Ammon's horn (tissue), 1 donor: ENCODE measurements around the gene LAMP5.

Experiments used
- DNase-seq: peaks from one replicate; pipeline ENCODE4 v3.0.0-alpha.2; 2016; ENCODE audit warnings: low spot score

The LAMP5 gene

DNA sequence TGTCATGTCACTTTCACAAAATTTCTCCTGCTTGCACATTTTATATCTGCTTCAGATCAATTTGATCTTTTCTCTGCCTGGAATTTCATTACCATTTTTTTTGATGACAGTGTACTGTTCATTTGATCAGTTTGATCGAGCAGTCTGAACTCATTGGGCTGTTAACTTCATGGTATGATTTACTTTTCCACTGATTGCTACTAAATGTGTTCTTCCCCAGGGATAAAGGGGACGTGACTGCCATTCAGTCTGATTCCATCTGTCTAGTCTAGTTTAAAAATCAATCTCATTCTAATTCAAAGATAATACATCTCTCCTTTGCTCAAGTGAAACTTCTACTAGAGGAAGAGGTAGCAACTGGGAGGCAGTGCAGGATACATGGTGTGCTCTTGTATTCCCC is 21.1 kb downstream of the LAMP5 start:
- DNase-seq: no peak

DNA sequence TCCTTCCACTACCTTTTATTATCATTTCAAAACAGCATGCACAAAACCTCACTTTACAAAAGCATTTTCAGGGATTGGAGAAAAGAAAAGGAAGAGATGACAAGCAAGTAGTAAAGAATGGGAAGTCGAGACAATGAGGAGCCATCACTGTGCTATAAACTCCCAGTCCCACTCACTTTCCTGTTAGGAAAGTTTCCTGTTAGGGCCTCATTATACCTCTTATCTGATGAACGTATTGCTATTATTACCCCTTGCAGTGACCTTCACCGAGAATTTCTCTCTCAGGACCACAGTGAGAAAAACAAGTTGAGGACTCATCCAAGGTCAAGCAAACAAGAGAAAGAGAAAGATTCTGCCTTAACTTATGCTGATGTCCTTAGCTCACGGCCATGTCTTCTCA is 28.8 kb downstream of the LAMP5 start:
- no peak for DNase-seq

DNA sequence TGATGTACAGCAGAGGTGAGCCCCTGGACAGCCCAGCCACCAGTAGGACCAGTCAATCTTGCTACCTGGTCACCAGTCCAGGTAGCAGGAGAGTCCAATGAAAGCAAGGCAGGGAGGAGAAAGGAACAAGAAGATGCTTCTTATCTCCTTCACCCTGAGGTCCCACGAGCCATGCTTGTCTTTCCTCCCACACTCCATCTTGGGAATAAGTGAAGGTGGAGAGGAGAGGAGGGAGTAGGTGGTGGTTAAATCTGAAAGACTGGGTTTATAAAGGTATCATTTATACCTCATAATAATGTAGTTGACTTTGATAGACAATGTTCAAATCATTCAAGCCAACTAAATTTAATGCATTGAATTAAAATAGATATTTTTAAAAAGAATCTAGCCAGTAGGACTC is 35.9 kb downstream of the LAMP5 start:
- no peak for DNase-seq

DNA sequence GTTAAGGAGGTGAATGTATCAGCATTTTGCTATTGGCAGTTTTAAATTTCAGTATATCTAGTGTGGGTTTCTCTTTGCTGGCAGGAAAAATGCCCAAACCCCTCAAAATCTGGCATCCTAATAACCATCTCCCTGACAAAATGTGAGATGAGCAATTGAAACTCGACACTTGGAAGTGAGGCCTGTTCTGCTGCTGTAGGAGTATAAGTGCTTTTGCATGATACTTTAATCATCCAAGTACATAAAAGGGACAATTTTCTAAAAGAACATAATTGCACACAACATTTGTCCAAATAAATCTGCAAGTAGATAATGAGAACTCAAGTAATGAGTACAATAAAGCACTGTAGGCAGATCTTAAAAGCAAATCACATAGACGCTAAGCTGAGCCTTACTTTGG is 36.5 kb downstream of the LAMP5 start:
- DNase-seq: peak; percentile 18

DNA sequence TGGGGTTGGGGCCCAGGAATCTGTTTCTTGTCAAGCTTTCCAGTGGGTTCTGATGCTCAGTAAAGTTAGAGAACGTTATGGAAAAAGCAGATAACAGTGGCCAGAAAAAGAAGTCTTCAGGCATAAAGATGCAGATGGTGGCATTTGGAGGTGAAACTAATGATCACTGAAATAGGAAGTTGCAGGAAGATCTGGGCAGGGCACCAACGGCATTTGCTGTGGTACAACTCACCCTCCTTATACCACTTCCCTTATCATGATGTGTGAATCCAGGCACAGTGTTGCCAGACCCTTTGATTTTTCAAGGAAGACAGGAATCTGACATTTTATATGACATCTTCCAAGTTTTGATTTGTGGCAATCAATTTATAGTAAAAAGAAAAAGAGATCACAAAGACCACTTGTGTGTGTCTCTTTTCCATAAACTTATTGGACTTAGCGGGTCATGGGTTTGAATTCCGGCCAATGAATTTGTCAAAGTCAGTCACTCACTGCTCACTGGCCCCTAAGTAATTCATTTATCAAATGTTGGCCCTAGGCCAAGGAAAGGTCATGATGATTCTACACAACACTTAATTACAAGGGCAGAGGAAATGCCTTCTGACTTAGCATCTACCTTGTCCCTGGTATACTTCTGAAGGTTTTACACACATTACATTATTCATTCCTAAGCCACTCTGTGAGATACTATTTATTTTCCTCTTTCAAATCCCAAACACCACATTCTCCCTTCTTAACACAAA is 37.6 kb downstream of the LAMP5 start:
- no peak for DNase-seq

DNA sequence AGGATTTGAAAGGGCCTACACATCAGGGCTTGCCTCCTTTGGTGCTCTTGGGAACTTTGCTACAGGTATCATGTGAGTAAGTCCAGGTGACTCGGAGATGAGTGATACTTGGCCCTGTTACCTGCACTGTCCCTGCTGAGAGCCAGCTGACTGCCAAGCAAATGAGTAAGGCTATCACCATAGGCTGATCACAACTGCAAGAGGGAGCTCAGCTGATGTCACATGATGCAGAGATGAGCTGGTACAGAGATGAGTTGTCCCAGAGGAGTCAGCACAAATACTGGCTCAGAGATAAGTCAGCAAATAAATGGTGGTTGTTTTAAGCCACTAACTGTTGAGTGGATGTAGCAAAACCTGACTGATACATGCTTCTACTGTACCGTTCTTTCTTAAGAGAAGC is 41.4 kb downstream of the LAMP5 start:
- no peak for DNase-seq

DNA sequence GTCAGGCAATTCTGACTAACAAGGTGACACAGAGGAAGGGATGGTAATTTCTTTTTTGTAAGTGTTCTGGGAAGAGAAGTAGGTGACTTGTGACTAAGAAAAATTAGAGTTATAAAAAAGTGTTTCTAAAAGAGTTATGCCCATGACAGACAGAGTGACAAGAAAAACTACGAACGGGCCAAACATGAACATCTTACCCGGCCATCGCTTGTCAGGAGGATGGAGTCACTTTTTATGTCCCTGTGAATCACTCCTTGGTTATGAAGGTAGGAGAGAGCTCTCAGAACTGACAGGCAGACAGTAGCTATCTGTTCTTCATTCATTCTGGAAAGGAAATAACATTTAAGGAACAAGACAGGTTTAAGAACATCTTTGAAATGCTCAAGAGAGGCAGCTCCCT is 43.0 kb downstream of the LAMP5 start:
- no peak for DNase-seq

DNA sequence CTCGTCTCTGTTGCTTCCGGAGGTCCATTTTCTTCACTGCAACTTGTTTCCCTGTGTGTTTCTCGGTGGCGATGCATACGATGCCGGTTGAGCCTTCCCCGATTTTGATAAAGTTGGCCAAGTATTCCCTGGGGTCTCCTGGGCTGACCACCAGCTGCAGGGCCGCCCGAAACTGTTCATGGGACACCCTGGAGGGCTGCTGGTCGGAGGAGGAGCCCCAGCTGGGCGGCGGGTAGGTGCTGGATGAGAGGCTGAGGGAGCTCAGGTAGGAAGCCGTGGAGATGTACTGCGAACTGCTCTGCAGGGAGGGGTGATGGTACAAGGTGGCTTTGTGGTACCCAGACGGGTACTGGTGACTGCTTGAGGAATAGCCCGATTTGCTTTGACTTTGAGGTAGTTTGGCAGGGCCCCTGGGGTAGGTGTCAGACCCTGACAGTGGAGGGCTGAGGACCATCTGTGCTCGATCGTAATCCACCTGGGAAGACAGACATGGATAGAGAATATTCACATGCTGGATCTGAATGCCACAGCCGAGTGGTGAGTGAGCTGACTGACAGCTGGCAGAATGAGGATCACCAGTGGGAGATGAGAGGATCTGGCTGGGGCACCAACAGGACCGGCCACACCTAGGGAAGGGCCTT is 51.6 kb downstream of the LAMP5 start:
- no peak for DNase-seq

DNA sequence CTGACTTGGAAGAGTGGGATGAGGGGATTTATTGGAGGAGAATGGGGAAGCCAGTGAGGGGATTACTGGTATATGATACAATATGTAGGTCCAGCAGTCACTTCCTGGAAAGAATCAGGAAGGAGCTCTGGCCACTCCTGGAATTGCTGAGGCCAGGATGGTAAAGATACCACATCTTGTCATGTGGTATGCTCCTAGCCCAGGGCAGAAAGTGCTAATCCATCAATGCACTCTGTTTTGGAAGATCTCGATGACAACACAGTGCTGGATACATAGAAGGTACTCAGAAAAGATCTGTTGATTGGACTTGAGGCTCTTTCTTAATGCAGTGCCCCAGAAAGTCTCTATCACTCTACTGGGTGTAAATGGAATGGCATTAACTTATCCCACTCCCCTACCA is 52.6 kb downstream of the LAMP5 start:
- DNase-seq: no peak

DNA sequence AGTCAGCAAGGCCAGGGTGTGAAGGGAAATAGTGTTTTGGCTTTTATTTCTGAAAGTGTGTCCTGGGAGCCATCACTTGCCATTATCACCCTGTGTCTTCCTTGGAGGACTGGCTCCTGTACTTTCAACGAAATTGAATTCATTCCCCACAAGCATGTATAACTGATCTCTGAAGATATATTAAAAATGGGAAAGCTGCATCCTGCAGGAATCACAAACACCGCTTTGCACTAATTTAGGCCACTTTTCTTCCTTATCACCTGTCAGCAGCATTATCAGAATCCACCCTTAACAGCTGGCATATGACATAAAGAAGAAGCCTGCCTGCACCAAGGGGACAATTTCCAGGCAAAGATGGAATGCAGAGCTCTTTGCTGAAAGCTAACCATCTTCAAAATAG is 56.2 kb downstream of the LAMP5 start:
- DNase-seq: no peak

DNA sequence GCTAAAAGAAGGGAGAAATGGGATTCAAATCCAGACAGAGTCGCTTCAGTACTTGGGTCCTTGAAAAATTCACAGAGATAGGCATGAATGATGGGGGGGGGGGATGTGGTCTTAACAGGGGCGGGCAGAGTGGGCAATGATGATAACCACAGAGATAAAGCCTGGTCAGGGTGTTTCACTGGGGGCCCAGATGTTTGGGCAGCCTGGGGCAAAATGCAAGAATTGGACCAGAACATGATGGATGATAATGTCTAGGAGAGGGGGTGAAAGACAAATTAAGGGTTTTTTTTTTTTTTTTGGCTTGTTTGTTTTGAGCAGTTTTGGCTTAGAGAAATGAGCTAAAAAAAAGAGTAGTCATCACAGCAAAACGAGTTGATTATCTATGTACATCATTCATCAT is 57.4 kb downstream of the LAMP5 start:
- no peak for DNase-seq

DNA sequence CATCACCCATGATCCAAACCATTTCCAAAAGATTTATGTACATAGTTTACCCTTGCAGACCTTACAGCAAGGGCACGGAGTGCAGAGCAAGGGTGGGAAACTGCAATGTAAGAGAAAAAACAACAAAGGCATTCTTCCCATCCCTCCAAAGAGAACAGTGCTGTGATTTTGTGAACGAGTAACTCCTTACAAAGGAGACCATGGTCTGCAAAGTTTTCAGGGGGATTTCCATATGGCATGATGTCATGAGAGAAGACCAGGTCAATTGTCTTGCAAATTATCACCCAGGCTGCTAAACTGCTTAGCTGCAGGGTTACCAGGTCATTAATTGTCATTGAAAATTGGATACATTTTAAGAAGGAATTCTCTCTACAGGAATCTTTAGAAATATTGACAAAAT is 58.3 kb downstream of the LAMP5 start:
- DNase-seq: no peak

DNA sequence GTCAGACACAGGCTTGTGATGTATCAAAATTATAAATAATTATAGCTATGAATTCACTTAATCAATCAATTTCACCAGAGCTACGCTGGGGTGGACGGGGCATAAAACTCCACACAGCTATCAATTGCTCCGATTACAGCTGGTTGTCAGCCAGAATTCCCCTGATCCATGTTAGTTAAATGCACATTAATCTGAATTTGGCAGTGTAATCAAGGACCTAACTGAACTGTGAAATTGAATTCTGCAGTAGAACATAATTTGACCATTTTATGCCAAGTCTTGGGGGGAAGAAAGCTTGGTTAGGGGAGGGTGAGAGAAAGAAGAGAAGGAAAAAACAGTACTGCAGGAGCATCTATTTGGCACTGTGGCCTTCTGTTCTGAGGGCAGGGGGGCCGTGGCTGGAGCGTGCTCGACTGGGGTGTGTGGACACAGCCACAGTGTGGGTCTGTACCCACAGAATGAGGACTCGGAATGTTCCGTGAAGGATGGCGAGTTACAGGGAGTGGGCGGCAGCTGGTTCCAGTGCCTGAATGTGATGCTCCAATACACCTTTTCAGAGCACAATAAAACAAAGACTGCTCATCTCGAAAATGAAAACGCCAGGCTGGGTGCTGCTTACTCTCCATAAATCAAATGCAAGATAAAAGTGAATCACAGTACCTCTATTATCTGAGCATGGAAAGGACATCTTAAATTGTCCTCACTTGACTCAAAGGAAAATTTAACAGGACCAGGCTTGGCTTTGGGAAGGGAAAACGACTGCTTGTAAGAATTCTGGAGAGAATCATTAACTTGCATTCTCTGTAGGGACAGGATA is 59.2 kb downstream of the LAMP5 start:
- DNase-seq: no peak

DNA sequence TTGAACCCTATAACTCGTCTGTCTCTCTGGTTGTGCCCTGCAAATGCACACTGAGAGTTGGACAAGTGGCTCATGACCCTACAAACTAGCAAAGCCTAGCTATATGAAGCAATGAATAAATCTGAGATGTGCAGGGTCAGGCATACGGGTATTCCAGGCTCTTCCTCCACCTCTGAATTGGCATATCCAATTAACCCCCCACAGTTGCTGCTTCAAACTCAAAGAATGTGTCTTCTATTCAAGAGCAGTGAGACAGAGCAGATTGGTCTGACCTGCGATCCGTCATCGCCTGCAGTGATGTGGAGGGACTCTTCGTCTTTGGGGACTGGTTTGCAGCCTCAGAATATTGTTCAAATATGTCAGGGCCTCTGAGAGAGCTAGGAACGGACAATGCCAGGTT is 59.8 kb downstream of the LAMP5 start:
- no peak for DNase-seq

DNA sequence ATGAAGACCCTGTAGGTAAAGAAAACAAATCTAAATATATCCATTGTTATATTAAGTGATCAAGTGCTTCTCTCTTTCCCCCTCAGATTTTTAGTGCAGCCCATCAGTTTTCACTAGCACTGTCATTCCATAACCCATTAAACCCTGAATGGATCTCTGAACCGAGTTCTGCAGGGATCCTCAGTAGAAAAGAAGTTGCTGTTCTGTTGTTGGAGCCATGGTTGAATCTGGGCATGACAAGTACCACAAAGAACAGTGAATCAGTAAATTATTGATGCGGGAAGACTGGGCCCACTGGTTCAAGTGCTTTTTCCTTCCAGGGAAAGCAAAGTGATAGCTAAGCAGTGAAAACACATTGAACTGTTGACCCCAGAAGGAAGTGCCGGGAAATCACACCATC is 60.4 kb downstream of the LAMP5 start:
- DNase-seq: no peak

DNA sequence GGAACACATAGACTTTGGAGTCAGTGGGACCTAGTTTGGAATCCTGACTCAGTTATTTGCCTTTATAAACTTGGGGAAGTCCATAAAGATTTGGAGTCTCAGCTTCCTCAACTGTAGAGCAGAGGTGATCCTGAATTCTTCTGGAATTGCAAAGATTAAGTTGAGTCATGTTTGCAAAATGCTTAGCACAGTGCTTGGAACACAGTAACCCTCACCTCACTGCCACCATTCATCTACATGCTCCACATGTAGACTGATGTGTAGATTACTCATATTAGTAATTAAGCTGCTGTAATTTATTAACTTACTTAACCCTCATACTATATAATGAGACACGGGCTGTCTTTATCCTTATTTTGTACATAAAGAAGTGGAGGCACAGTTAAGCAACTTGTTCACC is 61.4 kb downstream of the LAMP5 start:
- DNase-seq: no peak

DNA sequence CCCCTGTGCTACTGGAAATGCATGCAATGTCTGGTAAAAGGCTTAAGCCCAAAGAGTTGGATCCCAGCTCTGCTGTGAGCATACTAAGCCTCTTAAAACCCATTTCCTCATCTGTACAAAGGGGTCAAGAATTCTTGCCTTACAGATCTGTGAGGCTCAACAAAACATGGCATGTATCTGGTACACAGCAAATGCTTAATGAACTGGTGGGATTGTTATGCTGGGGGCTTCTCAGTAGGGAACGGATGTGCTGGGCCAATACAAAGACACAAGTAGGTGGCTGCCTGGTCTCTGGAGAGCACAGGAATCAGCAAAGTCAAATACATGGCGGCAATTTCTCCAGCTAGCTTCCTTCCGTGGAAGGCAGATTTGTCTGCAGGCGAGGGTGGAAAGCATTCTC is 62.3 kb downstream of the LAMP5 start:
- DNase-seq: no peak

DNA sequence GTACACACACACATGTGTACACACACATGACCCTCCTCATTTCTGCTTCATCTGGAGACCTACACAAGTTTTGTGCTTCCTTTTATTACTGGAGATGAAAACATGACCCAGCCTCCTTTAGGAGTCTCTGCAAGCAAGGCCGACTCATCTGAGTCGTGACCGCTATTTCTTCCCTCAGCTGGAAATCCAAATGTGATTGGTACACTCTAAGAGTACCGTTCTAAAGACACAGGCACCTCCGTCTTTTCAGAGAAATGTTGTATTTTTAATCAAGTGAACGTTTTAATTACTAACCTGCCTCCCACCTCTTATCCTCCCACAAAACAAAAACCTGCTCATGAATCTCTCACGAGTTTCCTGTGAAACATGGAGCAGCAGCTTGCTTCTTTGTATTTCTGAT is 63.0 kb downstream of the LAMP5 start:
- DNase-seq: no peak

DNA sequence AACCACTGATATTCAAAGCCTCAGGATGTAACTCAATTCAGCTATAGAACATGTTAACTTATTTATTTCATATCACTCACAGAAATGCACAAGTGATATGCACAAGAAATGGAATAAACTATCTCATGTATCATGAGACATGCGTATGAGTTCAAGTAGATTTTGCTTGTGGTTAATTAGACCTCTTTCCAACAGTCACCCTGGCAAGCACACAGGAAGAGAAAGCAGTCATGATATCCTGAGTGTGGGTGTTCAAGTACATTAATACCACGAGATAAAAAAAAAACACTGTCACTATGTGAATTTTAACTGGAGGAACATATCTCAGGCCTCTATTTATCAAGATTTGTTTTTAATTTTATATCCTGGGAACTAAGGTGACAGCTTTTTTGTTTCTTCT is 64.2 kb downstream of the LAMP5 start:
- DNase-seq: no peak
